GM10266 (cell line): ENCODE data around the gene LGALS4.
"Not testable (repeated sequence)": the region's sequence is repeated elsewhere in the genome, so short reads cannot be mapped to it uniquely, and the experiment has no call there.

Experiments
- DNase-seq: peaks from one replicate; pipeline ENCODE4 v3.0.0; 2012; ENCODE audit errors: extremely low spot score
- CTCF ChIP-seq: IDR thresholded peaks from 2 replicates; pipeline ENCODE4 v1.5.1; 2012; ENCODE audit warnings: mild to moderate bottlenecking, low read depth; ENCODE audit not compliant: control insufficient read depth, insufficient read depth; ENCODE audit errors: missing control alignments

The LGALS4 gene

GRCh38 chr19:38793671-38794070 is 19.1 kb downstream of the LGALS4 start:
- no peak for TF ChIP-seq CTCF
- no peak for DNase-seq

- no peak for DNase-seq
- no peak for TF ChIP-seq CTCF
These were observed 19.6 kb downstream of the LGALS4 start for GRCh38 chr19:38793177-38793576.

GRCh38 chr19:38792250-38793111 is 20.3 kb downstream of the LGALS4 start:
- peak; percentile 25 for TF ChIP-seq CTCF
- peak; percentile 75 for DNase-seq

GRCh38 chr19:38791451-38792064 is 21.2 kb downstream of the LGALS4 start:
- not testable (repeated sequence) for DNase-seq

- DNase-seq = not testable (repeated sequence)
These were observed 22.0 kb downstream of the LGALS4 start for GRCh38 chr19:38790507-38791403.

- TF ChIP-seq CTCF = no peak
- no peak for DNase-seq
These were observed 24.1 kb downstream of the LGALS4 start, which contains the start of gene LGALS7B for GRCh38 chr19:38788478-38789243. LGALS7B (plus strand) TSS chr19:38789200; CDS start chr19:38789227, 27 bp downstream.

GRCh38 chr19:38786572-38787265 is 26.0 kb downstream of the LGALS4 start:
- TF ChIP-seq CTCF = no peak
- DNase-seq = no peak

GRCh38 chr19:38786061-38786460 is 26.7 kb downstream of the LGALS4 start:
- not testable (repeated sequence) for DNase-seq
